HepG2 (cell line): Measurements from ENCODE around the gene KLF11. TPM values are rescaled to one million over a fixed set of nuclear protein-coding genes. Genes with fewer than 3 reads are reported as not detected.

Source experiments
- ATAC-seq: fragments of 200-7000 bp; cut with Tn5 transposase; 3 replicates; pipeline ENCODE4 v1.9.1; 2020; ENCODE audit warnings: mild to moderate bottlenecking, moderate library complexity
- BruUV-seq: library from RNA; stranded (reverse); fragments of 400-500 nt; replicated peaks from 2 replicates; lab custom pipeline; 2021; lab: Mats Ljungman, UMichigan
- CTCF ChIA-PET: fragments of 300-600 bp; formaldehyde crosslinking; extraction: SDS; loops from one replicate; lab custom pipeline; 2021; ENCODE audit warnings: low total read pairs, inconsistent platforms, low intra/inter-chr PET ratio; lab: Yijun Ruan, JAX
- POLR2A ChIA-PET: fragments of 350-600 bp; sonication (Branson Sonifier 250); formaldehyde crosslinking; loops from one replicate; lab custom pipeline; 2020; ENCODE audit warnings: antibody characterized with exemption, inconsistent platforms; lab: Yijun Ruan, JAX
- DNase-seq: peaks from one replicate; pipeline ENCODE4 v3.0.0-alpha.2; 2015; ENCODE audit warnings: low spot score
- FAIRE-seq: peaks from 3 replicates; lab custom pipeline; 2011; peaks lifted over from hg19 to GRCh38; lab: Jason Lieb, UNC
- H2AFZ ChIP-seq: one replicate; pipeline ENCODE4 v1.6.1; 2011; ENCODE audit warnings: low read length, inconsistent platforms
- H3K27ac ChIP-seq: fragments of 300-600 bp; 3 replicates; pipeline ENCODE4 v1.8.0; 2011; ENCODE audit warnings: mixed run types, mild to moderate bottlenecking, mixed read lengths, low read length, inconsistent platforms; ENCODE audit not compliant: insufficient read depth; ENCODE audit errors: extremely low read length
- H3K27me3 ChIP-seq, 2 experiments: fragments of 200-600 bp in 1 of 2; 2 replicates in 1 of 2; 3 replicates in 1 of 2; pipeline versions ENCODE4 v1.6.0 to v1.8.0; 2011; ENCODE audit warnings: low read length in 2 of 2, mild to moderate bottlenecking in 2 of 2, moderate library complexity in 2 of 2, inconsistent platforms in 1 of 2; ENCODE audit not compliant: insufficient read depth in 2 of 2, control insufficient read depth in 1 of 2
- H3K36me3 ChIP-seq, 2 experiments: fragments of 200-600 bp in 1 of 2; replicated peaks in 1 of 2; 2 replicates in 1 of 2; 3 replicates in 1 of 2; pipeline versions ENCODE4 v1.5.1 to v1.8.0; 2011; ENCODE audit warnings: low read length in 2 of 2, inconsistent platforms in 1 of 2; ENCODE audit not compliant: insufficient read depth in 2 of 2, control insufficient read depth in 1 of 2
- H3K4me1 ChIP-seq: 2 replicates; pipeline ENCODE4 v1.5.1; 2012; ENCODE audit warnings: low read length, inconsistent platforms; ENCODE audit not compliant: insufficient read depth
- H3K4me2 ChIP-seq: 2 replicates; pipeline ENCODE4 v1.6.0; 2011; ENCODE audit warnings: low read depth, low read length, inconsistent platforms
- H3K4me3 ChIP-seq, 3 experiments: fragments of 200-600 bp in 1 of 3; sonication (generic), shearing (Covaris generic) in 1 of 3; replicated peaks in 1 of 3; 2 replicates each; pipeline ENCODE4 v1.5.1; 2011 to 2016; ENCODE audit warnings: low read length in 3 of 3, inconsistent platforms in 2 of 3, low read depth in 2 of 3, mild to moderate bottlenecking in 2 of 3, control low read depth in 1 of 3, mixed read lengths in 1 of 3; ENCODE audit not compliant: insufficient read depth in 1 of 3
- H3K79me2 ChIP-seq: one replicate; pipeline ENCODE4 v1.6.1; 2011; ENCODE audit warnings: low read length, inconsistent platforms; ENCODE audit not compliant: insufficient read depth
- H3K9ac ChIP-seq: 2 replicates; pipeline ENCODE4 v1.6.0; 2011; ENCODE audit warnings: mild to moderate bottlenecking, low read depth, low read length, inconsistent platforms; ENCODE audit not compliant: insufficient read depth
- H3K9me3 ChIP-seq: 2 replicates; pipeline ENCODE4 v1.5.1; 2012; ENCODE audit warnings: mild to moderate bottlenecking, low read length
- H4K20me1 ChIP-seq: 2 replicates; pipeline ENCODE4 v1.6.0; 2011; ENCODE audit warnings: inconsistent platforms, mild to moderate bottlenecking, low read length, moderate library complexity; ENCODE audit not compliant: insufficient read depth
- BHLHE40 ChIP-seq: IDR thresholded peaks from 2 replicates; pipeline ENCODE4 v1.6.1; 2011; ENCODE audit warnings: low read length, improper control_type of control experiment
- JUND ChIP-seq: sonication (generic); formaldehyde crosslinking; IDR thresholded peaks from 2 replicates; pipeline ENCODE4 v1.8.0; 2022; ENCODE audit warnings: mild to moderate bottlenecking, missing genetic modification reagents
- KMT2A ChIP-seq: sonication (generic); formaldehyde crosslinking; IDR thresholded peaks from 2 replicates; pipeline ENCODE4 v1.4.0; 2020; ENCODE audit warnings: missing genetic modification reagents
- MAZ ChIP-seq, 2 experiments: sonication (generic) in 1 of 2; formaldehyde crosslinking in 1 of 2; IDR thresholded peaks; 2 replicates each; pipeline versions ENCODE4 v1.5.0 to v1.6.1; 2012 to 2020; ENCODE audit warnings: low read depth in 2 of 2, mild to moderate bottlenecking in 2 of 2, borderline replicate concordance in 1 of 2, improper control_type of control experiment in 1 of 2, low read length in 1 of 2, missing genetic modification reagents in 1 of 2, moderate library complexity in 1 of 2
- TAF1 ChIP-seq: sonication (generic); formaldehyde crosslinking; IDR thresholded peaks from 2 replicates; pipeline ENCODE4 v1.4.0; 2020; ENCODE audit warnings: missing genetic modification reagents
- XRCC5 ChIP-seq: fragments of 200-400 bp; formaldehyde crosslinking; optimal IDR thresholded peaks from 2 replicates; pipeline ENCODE3; 2017; ENCODE audit warnings: mild to moderate bottlenecking, low read length
- ZC3H4 ChIP-seq: sonication (generic); formaldehyde crosslinking; IDR thresholded peaks from 2 replicates; pipeline ENCODE4 v1.4.0; 2020; ENCODE audit warnings: missing genetic modification reagents, borderline replicate concordance
- ZNF138 ChIP-seq: sonication (generic); formaldehyde crosslinking; IDR thresholded peaks from 2 replicates; pipeline ENCODE4 v1.5.0; 2020; ENCODE audit warnings: mild to moderate bottlenecking, low read depth, missing genetic modification reagents
- ZNF432 ChIP-seq: sonication (generic); formaldehyde crosslinking; IDR thresholded peaks from 2 replicates; pipeline ENCODE4 v1.5.0; 2020; ENCODE audit warnings: missing genetic modification reagents, mild to moderate bottlenecking, borderline replicate concordance
- ZNF576 ChIP-seq: sonication (generic); formaldehyde crosslinking; IDR thresholded peaks from 2 replicates; pipeline ENCODE4 v1.4.0; 2020; ENCODE audit warnings: mild to moderate bottlenecking, missing genetic modification reagents
- ZNF720 ChIP-seq: sonication (generic); formaldehyde crosslinking; IDR thresholded peaks from 2 replicates; pipeline ENCODE4 v1.4.0; 2020; ENCODE audit warnings: missing genetic modification reagents
- WGBS: methylation state at CpG from one replicate; pipeline ENCODE4 v1.1.6; 2017; ENCODE audit warnings: low lambda C conversion rate; 5-methylcytosine and 5-hydroxymethylcytosine counted together
- in situ Hi-C: cut with HindIII; loops from 2 replicates; pipeline ENCODE4 v1.10.0; 2017; ENCODE audit warnings: low pct_unique_long_range_greater_than_20kb; ENCODE audit not compliant: extremely low pct_ligation_motif_present
- intact Hi-C: fragments of 100-400 bp; cut with micrococcal nuclease; formaldehyde crosslinking; loops from one replicate; pipeline ENCODE4 v1.10.0; 2022; ENCODE audit not compliant: unreplicated experiment
- polyA plus RNA-seq, 8 experiments: library from polyadenylated mRNA; depleted of rRNA in 3 of 8; stranded (reverse) in 7 of 8; unstranded in 1 of 8; fragments of >200 nt; fragmentation: Illumina TruSeq in 4 of 8; extraction: Trizol in 4 of 8; gene quantifications; 2 replicates each; pipeline versions ENCODE4 v1.2.1 to v1.2.3, GENCODE V29; 2011 to 2016; ENCODE audit warnings: low read depth in 4 of 8, missing spikeins in 1 of 8, mixed read lengths in 1 of 8; ENCODE audit not compliant: insufficient read depth in 1 of 8
- total RNA-seq, 5 experiments: library from RNA; depleted of rRNA; stranded (reverse); fragments of >200 nt; fragmentation: Illumina TruSeq; extraction: Trizol; gene quantifications; 2 replicates each; pipeline ENCODE4 v1.2.3, GENCODE V29; 2016; ENCODE audit warnings: low read depth in 1 of 5

KLF11 gene
- total and polyA plus RNA-seq, 2 of the 13 experiments (the other 11 are each of a cell fraction or from before 2014, with no cell fraction given) = 2.5 to 11.8 TPM

- CTCF ChIA-PET = no interaction called here
- no peak overlapping the region for H3K27ac ChIP-seq
- peaks cover 13 to 79% of the 10 kb centered on the region in 2 experiments; a peak in 4 of 5 replicates for H3K27me3 ChIP-seq
- H3K4me1 ChIP-seq = peaks cover 21% of the 10 kb centered on the region
- ATAC-seq (no peak), DNase-seq (no peak), FAIRE-seq (no peak)
- no peak overlapping the region for H3K4me2 ChIP-seq
- no peaks in the 10 kb centered on the region for H4K20me1 ChIP-seq
- H3K9ac ChIP-seq = no peak overlapping the region
- no peaks in the 10 kb centered on the region for H3K36me3 ChIP-seq
- in situ Hi-C loops = loop anchor here (5.0 kb wide), 1 partner anchor 41 kb away; no protein-coding TSS in a partner anchor
- no peaks in the 10 kb centered on the region for H3K79me2 ChIP-seq
- no peak for TF ChIP-seq ZNF138 (CRISPR knock-in tag)
- TF ChIP-seq MAZ (IDR thresholded peaks at IDR 0.05; ENCODE audit: borderline replicate concordance, low read depth, low read length) = no peak
- no peak for TF ChIP-seq MAZ (CRISPR knock-in tag; IDR thresholded peaks at IDR 0.05; ENCODE audit: low read depth)
- TF ChIP-seq KMT2A (CRISPR knock-in tag) = no peak
- no peak for TF ChIP-seq ZC3H4 (CRISPR knock-in tag)
- no peak for TF ChIP-seq TAF1 (CRISPR knock-in tag)
- no peak for TF ChIP-seq ZNF576 (CRISPR knock-in tag)
- TF ChIP-seq JUND (CRISPR knock-in tag) = no peak
- TF ChIP-seq XRCC5 = no peak
- TF ChIP-seq ZNF720 = no peak
- TF ChIP-seq BHLHE40 = no peak
- TF ChIP-seq ZNF432 (CRISPR knock-in tag) = no peak
- H2AFZ ChIP-seq = no peak overlapping the region
- no peak overlapping the region for H3K4me3 ChIP-seq
- 18% methylated on average over 13 of the region's 13 CpGs for WGBS
- intact Hi-C loops = no loop called here
- BruUV-seq = no TSS peak
- POLR2A ChIA-PET = no interaction called here
- no peaks in the 10 kb centered on the region for H3K9me3 ChIP-seq
These were observed 33.2 kb downstream of the KLF11 start for GRCh38 chr2:10076511-10076910.
